PC-9 (cell line): ENCODE measurements around the gene SLAMF1. TPM values are rescaled to one million over a fixed set of nuclear protein-coding genes. Genes with fewer than 3 reads are reported as not detected.

Experiments used
- BruUV-seq: library from RNA; stranded (reverse); fragments of 400-500 nt; replicated peaks from 2 replicates; lab custom pipeline; 2021; lab: Mats Ljungman, UMichigan
- CTCF ChIA-PET: fragments of 300-600 bp; sonication (Branson Sonifier 250); formaldehyde crosslinking; loops from one replicate; lab custom pipeline; 2022; ENCODE audit warnings: antibody characterized with exemption; lab: Charles Lee
- POLR2A ChIA-PET: fragments of 300-600 bp; sonication (Branson Sonifier 250); formaldehyde crosslinking; loops from one replicate; lab custom pipeline; 2022; ENCODE audit warnings: antibody characterized with exemption; ENCODE audit not compliant: unreplicated experiment; lab: Charles Lee
- DNase-seq, 2 experiments: peaks; one replicate each; pipeline versions ENCODE4 v3.0.0 to v3.0.0-alpha.2; 2015 to 2022; ENCODE audit warnings: mixed read lengths in 1 of 2
- H2AFZ ChIP-seq: fragments of 200-600 bp; sonication (generic); 2 replicates; pipeline ENCODE4 v1.8.1; 2017; ENCODE audit warnings: antibody characterized with exemption
- H3F3A ChIP-seq: fragments of 200-600 bp; sonication (generic); 2 replicates; pipeline ENCODE4 v1.8.1; 2017; ENCODE audit warnings: antibody characterized with exemption, mild to moderate bottlenecking, low read depth; ENCODE audit not compliant: insufficient read depth
- H3K27ac ChIP-seq: fragments of 200-600 bp; sonication (generic); 2 replicates; pipeline ENCODE4 v1.6.1; 2016; ENCODE audit warnings: mixed run types
- H3K27me3 ChIP-seq: fragments of 200-600 bp; sonication (generic); 2 replicates; pipeline ENCODE4 v1.6.1; 2016; ENCODE audit warnings: low read depth, mixed run types; ENCODE audit not compliant: insufficient read depth
- H3K36me3 ChIP-seq: fragments of 200-600 bp; sonication (generic); 2 replicates; pipeline ENCODE4 v1.6.1; 2016; ENCODE audit warnings: low read depth, mixed run types
- H3K4me1 ChIP-seq: fragments of 200-600 bp; sonication (generic); replicated peaks from 2 replicates; pipeline ENCODE4 v1.6.1; 2016; ENCODE audit warnings: mixed run types; ENCODE audit not compliant: insufficient read depth
- H3K4me2 ChIP-seq: fragments of 200-600 bp; sonication (generic); 2 replicates; pipeline ENCODE4 v1.6.1; 2017; ENCODE audit warnings: mixed run types
- H3K4me3 ChIP-seq: fragments of 200-600 bp; sonication (generic); 2 replicates; pipeline ENCODE4 v1.6.1; 2016; ENCODE audit warnings: mixed run types
- H3K79me2 ChIP-seq: fragments of 200-600 bp; sonication (generic); 2 replicates; pipeline ENCODE4 v1.6.1; 2017; ENCODE audit warnings: low read depth, mixed run types
- H3K9me2 ChIP-seq: fragments of 200-600 bp; sonication (generic); 2 replicates; pipeline ENCODE4 v1.8.1; 2017; ENCODE audit warnings: mild to moderate bottlenecking; ENCODE audit not compliant: insufficient read depth
- H3K9me3 ChIP-seq: fragments of 200-600 bp; sonication (generic); 2 replicates; pipeline ENCODE4 v1.8.1; 2016; ENCODE audit warnings: low read depth; ENCODE audit not compliant: insufficient read depth
- H4K20me1 ChIP-seq: fragments of 200-600 bp; sonication (generic); 2 replicates; pipeline ENCODE4 v1.8.1; 2017; ENCODE audit not compliant: insufficient read depth
- CTCF ChIP-seq: fragments of 200-600 bp; sonication (generic); conservative IDR thresholded peaks from 2 replicates; pipeline ENCODE4 v1.6.1; 2017; ENCODE audit warnings: mixed run types, antibody characterized with exemption, mild to moderate bottlenecking, moderate library complexity
- EZH2 ChIP-seq: fragments of 200-600 bp; sonication (generic); IDR thresholded peaks from 2 replicates; pipeline ENCODE4 v1.8.0; 2017; ENCODE audit warnings: antibody characterized with exemption, low read depth
- intact Hi-C: fragments of 100-400 bp; cut with micrococcal nuclease; formaldehyde crosslinking; loops from one replicate; pipeline ENCODE4 v1.10.0; 2022; ENCODE audit not compliant: unreplicated experiment
- total RNA-seq: library from RNA; stranded (reverse); gene quantifications from 2 replicates; pipeline ENCODE4 v1.2.3, GENCODE V29; 2021

SLAMF1 gene
- total RNA-seq, 1 experiment from 2014 or later, result not detected

GRCh38 chr1:160680399-160680798 is 33.6 kb upstream of the SLAMF1 start:
- H3K27me3 ChIP-seq, result peaks cover 49% of the 10 kb centered on the region
- H3F3A ChIP-seq, result no peaks in the 10 kb centered on the region
- DNase-seq, result no peak
- no peak overlapping the region for H3K4me3 ChIP-seq
- BruUV-seq, result no TSS peak
- ChIA-PET POLR2A (no interaction called here), CTCF (no interaction called here)
- no peaks in the 10 kb centered on the region for H3K9me2 ChIP-seq
- H3K9me3 ChIP-seq, result no peaks in the 10 kb centered on the region
- no peak overlapping the region for H2AFZ ChIP-seq
- no peaks in the 10 kb centered on the region for H3K79me2 ChIP-seq
- intact Hi-C loops, result loop anchor here (2.0 to 5.0 kb wide), 7 partner anchors 46 to 702 kb away; no protein-coding TSS in a partner anchor
- no peaks in the 10 kb centered on the region for H3K36me3 ChIP-seq
- H4K20me1 ChIP-seq, result no peaks in the 10 kb centered on the region
- no peak overlapping the region for H3K4me2 ChIP-seq
- no peak overlapping the region for H3K27ac ChIP-seq
- no peak for TF ChIP-seq EZH2
- no peaks in the 10 kb centered on the region for H3K4me1 ChIP-seq

- no peaks in the 10 kb centered on the region for H4K20me1 ChIP-seq
These were observed 33.0 kb upstream of the SLAMF1 start for GRCh38 chr1:160679893-160680292.

GRCh38 chr1:160676869-160677597 is 30.2 kb upstream of the SLAMF1 start:
- Histone ChIP-seq H2AFZ (no peak overlapping the region), H3F3A (no peaks in the 10 kb centered on the region), H3K4me3 (no peak overlapping the region), H3K79me2 (no peaks in the 10 kb centered on the region), H3K9me3 (no peaks in the 10 kb centered on the region), H3K4me2 (no peak overlapping the region), H3K27ac (no peak overlapping the region), H3K9me2 (no peaks in the 10 kb centered on the region), H3K4me1 (no peaks in the 10 kb centered on the region), H4K20me1 (no peaks in the 10 kb centered on the region), H3K36me3 (no peaks in the 10 kb centered on the region), H3K27me3 (peaks cover 44% of the 10 kb centered on the region; the same call in 1 of the 2 replicates)
- DNase-seq, result no peak
- no TSS peak for BruUV-seq
- CTCF ChIA-PET, result no interaction called here
- POLR2A ChIA-PET, result no interaction called here
- intact Hi-C loops, result no loop called here
- no peak for TF ChIP-seq EZH2
- TF ChIP-seq CTCF, result no peak

More at GRCh38 chr1:160679893-160680292, 33.0 kb upstream of the SLAMF1 start:
- intact Hi-C loops, result loop anchor here (2.0 to 5.0 kb wide), 7 partner anchors 47 to 702 kb away; no protein-coding TSS in a partner anchor
- DNase-seq, result no peak
- CTCF ChIA-PET, result no interaction called here
- H3K27ac ChIP-seq, result no peak overlapping the region
- H3K9me2 ChIP-seq, result no peaks in the 10 kb centered on the region
- no peaks in the 10 kb centered on the region for H3K36me3 ChIP-seq
- H3K4me1 ChIP-seq, result no peaks in the 10 kb centered on the region
- H3K79me2 ChIP-seq, result no peaks in the 10 kb centered on the region
- BruUV-seq, result no TSS peak
- no peaks in the 10 kb centered on the region for H3K9me3 ChIP-seq
- H3K4me2 ChIP-seq, result no peak overlapping the region
- no peak overlapping the region for H3K4me3 ChIP-seq
- no peaks in the 10 kb centered on the region for H3F3A ChIP-seq
- TF ChIP-seq EZH2, result no peak
- TF ChIP-seq CTCF, result no peak
- no peak overlapping the region for H2AFZ ChIP-seq
- POLR2A ChIA-PET, result no interaction called here
- peaks cover 45% of the 10 kb centered on the region for H3K27me3 ChIP-seq
